ENCODE data around the gene TTF1.

DNA sequence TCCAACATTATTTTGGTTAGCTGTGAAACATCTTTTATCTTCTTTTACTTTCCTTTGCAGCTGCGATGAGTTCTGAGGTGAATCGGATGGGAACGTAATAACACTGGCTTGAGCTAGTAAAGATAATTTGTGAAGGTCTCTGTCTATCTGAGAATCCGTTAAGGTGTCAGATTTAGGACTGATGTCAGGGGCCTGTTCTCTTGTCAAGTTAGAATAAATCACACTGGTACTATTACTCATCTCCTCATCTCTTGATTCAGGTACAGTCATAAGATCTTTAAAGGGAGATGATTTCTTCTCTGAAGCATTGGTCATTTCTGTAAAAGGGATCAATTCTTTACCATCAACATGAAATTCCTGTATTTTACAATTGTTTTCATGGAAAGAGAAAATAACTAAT, 78.1 kb downstream of the TTF1 start:
- TF ChIP-seq, protein P1, sequence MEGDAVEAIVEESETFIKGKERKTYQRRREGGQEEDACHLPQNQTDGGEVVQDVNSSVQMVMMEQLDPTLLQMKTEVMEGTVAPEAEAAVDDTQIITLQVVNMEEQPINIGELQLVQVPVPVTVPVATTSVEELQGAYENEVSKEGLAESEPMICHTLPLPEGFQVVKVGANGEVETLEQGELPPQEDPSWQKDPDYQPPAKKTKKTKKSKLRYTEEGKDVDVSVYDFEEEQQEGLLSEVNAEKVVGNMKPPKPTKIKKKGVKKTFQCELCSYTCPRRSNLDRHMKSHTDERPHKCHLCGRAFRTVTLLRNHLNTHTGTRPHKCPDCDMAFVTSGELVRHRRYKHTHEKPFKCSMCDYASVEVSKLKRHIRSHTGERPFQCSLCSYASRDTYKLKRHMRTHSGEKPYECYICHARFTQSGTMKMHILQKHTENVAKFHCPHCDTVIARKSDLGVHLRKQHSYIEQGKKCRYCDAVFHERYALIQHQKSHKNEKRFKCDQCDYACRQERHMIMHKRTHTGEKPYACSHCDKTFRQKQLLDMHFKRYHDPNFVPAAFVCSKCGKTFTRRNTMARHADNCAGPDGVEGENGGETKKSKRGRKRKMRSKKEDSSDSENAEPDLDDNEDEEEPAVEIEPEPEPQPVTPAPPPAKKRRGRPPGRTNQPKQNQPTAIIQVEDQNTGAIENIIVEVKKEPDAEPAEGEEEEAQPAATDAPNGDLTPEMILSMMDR (IDR thresholded peaks at IDR 0.05), result no peak
- TF ChIP-seq POLR2A (IDR thresholded peaks at IDR 0.05), result no peak
- no peak for TF ChIP-seq POLR2AphosphoS5 (IDR thresholded peaks at IDR 0.05)
- no peak for TF ChIP-seq EP300 (IDR thresholded peaks at IDR 0.05; ENCODE audit: low read depth)
